ENCODE data around the gene ACAA1. TPM values are rescaled to one million over a fixed set of nuclear protein-coding genes. Genes with fewer than 3 reads are reported as not detected.
A peak's percentile ranks its signal among the peaks of the same experiment; 100 is the strongest.

ACAA1 gene
- total RNA-seq, 4 donors from 2014 or later, result 123 to 278 (median 204) TPM

- WGBS, 2 donors (ENCODE audit: low coverage in 1 of 2), result 69% methylated on average over 9 of the region's 12 CpGs; no CpG with 5 or more reads in 1 of the 2 donors
- H3K4me3 ChIP-seq, result no peak overlapping the region
- no peaks in the 10 kb centered on the region for H3K4me1 ChIP-seq
- peaks cover 0 to 11% (median 3%) of the 10 kb centered on the region in 4 donors for H3K36me3 ChIP-seq
- H3K27ac ChIP-seq, result no peak overlapping the region
- DNase-seq, result peak; percentile 35
- in situ Hi-C loops (cut with MboI; ENCODE audit: low pct_ligation_motif_present in 1 of 4, low pct_unique_long_range_greater_than_20kb in 1 of 4, low sequenced_read_pairs in 3 of 4) (loop anchor here in 1 of 4 donors (25.0 kb wide), 1 partner anchor 371 kb away; the partner anchor contains the start of gene EXOG), intact Hi-C loops (cut with DNase I; ENCODE audit: low total_unique reads) (no loop called here)
- H3K27me3 ChIP-seq, result no peaks in the 10 kb centered on the region
- TF ChIP-seq EP300 (IDR thresholded peaks at IDR 0.05; ENCODE audit: low read depth), result no peak
- TF ChIP-seq POLR2A (IDR thresholded peaks at IDR 0.05), result no peak
- TF ChIP-seq POLR2AphosphoS5 (IDR thresholded peaks at IDR 0.05), result no peak
- no peaks in the 10 kb centered on the region for H3K9me3 ChIP-seq
Measured at GRCh38 chr3:38116471-38117162, 20.3 kb downstream of the ACAA1 start.

- H3K4me1 ChIP-seq, result no peaks in the 10 kb centered on the region
- WGBS, 2 donors (ENCODE audit: low coverage in 1 of 2), result 60 to 62% methylated on average over 3 to 9 of the region's 9 CpGs
- H3K27me3 ChIP-seq, result no peaks in the 10 kb centered on the region
- DNase-seq, result no peak
- in situ Hi-C loops (cut with MboI; ENCODE audit: low pct_ligation_motif_present in 1 of 4, low pct_unique_long_range_greater_than_20kb in 1 of 4, low sequenced_read_pairs in 3 of 4) (loop anchor here in 1 of 4 donors (25.0 kb wide), 1 partner anchor 371 kb away; the partner anchor contains the start of gene EXOG), intact Hi-C loops (cut with DNase I; ENCODE audit: low total_unique reads) (no loop called here)
- H3K27ac ChIP-seq, result no peak overlapping the region
- TF ChIP-seq POLR2AphosphoS5 (IDR thresholded peaks at IDR 0.05), result no peak
- no peak for TF ChIP-seq CTCF (IDR thresholded peaks at IDR 0.05)
- TF ChIP-seq EP300 (IDR thresholded peaks at IDR 0.05; ENCODE audit: low read depth), result no peak
- no peak for TF ChIP-seq POLR2A (IDR thresholded peaks at IDR 0.05)
- no peak overlapping the region for H3K4me3 ChIP-seq
- no peaks in the 10 kb centered on the region for H3K9me3 ChIP-seq
- H3K36me3 ChIP-seq, result peaks cover 0 to 3% (median 0%) of the 10 kb centered on the region in 4 donors
Measured at GRCh38 chr3:38115645-38116427, 21.1 kb downstream of the ACAA1 start.

- Histone ChIP-seq H3K27me3 (no peaks in the 10 kb centered on the region), H3K36me3 (no peaks in the 10 kb centered on the region), H3K4me1 (no peaks in the 10 kb centered on the region), H3K27ac (no peak overlapping the region), H3K4me3 (no peak overlapping the region), H3K9me3 (no peaks in the 10 kb centered on the region)
- no peak for TF ChIP-seq POLR2AphosphoS5 (IDR thresholded peaks at IDR 0.05)
- no peak for TF ChIP-seq EP300 (IDR thresholded peaks at IDR 0.05; ENCODE audit: low read depth)
- TF ChIP-seq POLR2A (IDR thresholded peaks at IDR 0.05), result no peak
- no peak for TF ChIP-seq CTCF (IDR thresholded peaks at IDR 0.05)
- no peak for DNase-seq
- intact Hi-C loops (cut with DNase I; ENCODE audit: low total_unique reads) (no loop called here), in situ Hi-C loops (cut with MboI; ENCODE audit: low pct_ligation_motif_present in 1 of 4, low pct_unique_long_range_greater_than_20kb in 1 of 4, low sequenced_read_pairs in 3 of 4) (loop anchor here in 1 of 4 donors (25.0 kb wide), 1 partner anchor 372 kb away; the partner anchor contains the start of gene EXOG)
- 80 to 82% methylated on average over 1 to 13 of the region's 13 CpGs for WGBS, 2 donors (ENCODE audit: low coverage in 1 of 2)
Measured at GRCh38 chr3:38114875-38115644, 21.9 kb downstream of the ACAA1 start.

- intact Hi-C loops (cut with DNase I; ENCODE audit: low total_unique reads) (no loop called here), in situ Hi-C loops (cut with MboI; ENCODE audit: low pct_ligation_motif_present in 1 of 4, low pct_unique_long_range_greater_than_20kb in 1 of 4, low sequenced_read_pairs in 3 of 4) (loop anchor here in 1 of 4 donors (25.0 kb wide), 1 partner anchor 373 kb away; the partner anchor contains the start of gene EXOG)
- H3K4me3 ChIP-seq, result no peak overlapping the region
- H3K4me1 ChIP-seq, result no peaks in the 10 kb centered on the region
- no peaks in the 10 kb centered on the region for H3K27me3 ChIP-seq
- H3K9me3 ChIP-seq, result no peaks in the 10 kb centered on the region
- H3K36me3 ChIP-seq, result no peaks in the 10 kb centered on the region
- H3K27ac ChIP-seq, result no peak overlapping the region
- TF ChIP-seq POLR2AphosphoS5 (IDR thresholded peaks at IDR 0.05) (no peak), POLR2A (IDR thresholded peaks at IDR 0.05) (peak; percentile 13)
- DNase-seq, result no peak
- WGBS, 2 donors (ENCODE audit: low coverage in 1 of 2), result 84% methylated on average over 13 of the region's 13 CpGs; no CpG with 5 or more reads in 1 of the 2 donors
Measured at GRCh38 chr3:38114052-38114874, 22.7 kb downstream of the ACAA1 start.

Measured in transverse colon (tissue), 4 donors.